Activated CD8-positive, alpha-beta T cell treated with anti-CD3 and anti-CD28 coated beads, Interleukin-2, amount 10 ng/mL, durations not matched to agents 7 days and 5 days (primary cell): Measurements from ENCODE around the gene GLS. TPM values are rescaled to one million over a fixed set of nuclear protein-coding genes. Genes with fewer than 3 reads are reported as not detected.
"Not testable (repeated sequence)": the region's sequence is repeated elsewhere in the genome, so short reads cannot be mapped to it uniquely, and the experiment has no call there.

Source experiments
- ATAC-seq: fragments of 150-1000 bp; cut with Tn5 transposase; one replicate; pipeline ENCODE4 v1.10.0; 2021; ENCODE audit warnings: moderate library complexity
- CTCF ChIA-PET: fragments of 350-600 bp; sonication (Branson Sonifier 250); formaldehyde crosslinking; loops from one replicate; lab custom pipeline; 2021; ENCODE audit warnings: antibody characterized with exemption; lab: Charles Lee
- POLR2A ChIA-PET: fragments of 350-600 bp; sonication (Branson Sonifier 250); formaldehyde crosslinking; loops from one replicate; lab custom pipeline; 2021; ENCODE audit warnings: antibody characterized with exemption; lab: Charles Lee
- DNase-seq: peaks from one replicate; pipeline ENCODE4 v3.0.0-alpha.2; 2020
- H3K27ac Mint-ChIP-seq: one replicate; pipeline ENCODE4 v1.8.0; 2021; ENCODE audit warnings: mild to moderate bottlenecking, mixed read lengths
- H3K27me3 Mint-ChIP-seq: one replicate; pipeline ENCODE4 v1.8.0; 2021; ENCODE audit warnings: low read depth, mixed read lengths
- H3K36me3 Mint-ChIP-seq: one replicate; pipeline ENCODE4 v1.8.0; 2021; ENCODE audit warnings: low read depth, mixed read lengths
- H3K4me1 Mint-ChIP-seq: one replicate; pipeline ENCODE4 v1.8.0; 2021; ENCODE audit warnings: low read depth, mixed read lengths
- H3K4me3 Mint-ChIP-seq: one replicate; pipeline ENCODE4 v1.8.0; 2021; ENCODE audit warnings: mild to moderate bottlenecking, mixed read lengths
- H3K9me3 Mint-ChIP-seq: one replicate; pipeline ENCODE4 v1.8.0; 2022; ENCODE audit warnings: mixed read lengths; ENCODE audit not compliant: insufficient read depth
- total RNA-seq, 2 experiments: library from RNA; stranded (reverse); gene quantifications; one replicate each; pipeline ENCODE4 v1.2.3, GENCODE V29; 2021

The GLS gene
- total RNA-seq, 2 experiments from 2014 or later = 162 to 193 TPM

DNA sequence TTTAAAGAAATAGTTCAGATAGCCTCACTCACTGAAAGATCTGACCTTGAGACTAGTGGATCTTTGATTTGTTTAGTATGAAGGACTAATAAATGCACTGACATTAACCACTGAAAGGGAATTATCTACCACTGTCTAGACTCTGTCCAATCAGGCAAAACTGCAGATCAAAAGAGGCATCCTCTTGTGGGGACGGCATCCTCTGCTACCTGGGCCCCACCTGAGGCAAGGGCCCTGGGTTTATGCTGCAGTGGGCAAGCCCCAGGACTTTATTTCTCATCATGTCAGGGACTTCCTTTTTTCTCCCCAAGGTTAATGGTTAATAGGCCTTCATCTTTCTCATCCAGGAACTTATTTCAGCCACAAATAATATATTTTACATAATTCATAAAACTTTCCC lies 101.1 kb downstream of the GLS start:
- no peak for ATAC-seq
- Mint-ChIP-seq H3K4me1 (peaks cover 76% of the 10 kb centered on the region), H3K4me3 (no peak overlapping the region), H3K36me3 (peaks cover 95% of the 10 kb centered on the region), H3K27ac (peak overlapping the region; percentile 60), H3K27me3 (no peaks in the 10 kb centered on the region), H3K9me3 (no peaks in the 10 kb centered on the region)
- ChIA-PET CTCF (interaction anchor here (0.8 to 0.9 kb wide), 2 partner anchors 14 to 19 kb away, joined by 3 read pairs; no protein-coding TSS in a partner anchor), POLR2A (interaction anchor here (0.6 to 2.5 kb wide), 5 partner anchors 9 to 67 kb away, joined by 3 to 7 read pairs (median 6); partner anchors contain the start of gene STAT1)
- DNase-seq = no peak

DNA sequence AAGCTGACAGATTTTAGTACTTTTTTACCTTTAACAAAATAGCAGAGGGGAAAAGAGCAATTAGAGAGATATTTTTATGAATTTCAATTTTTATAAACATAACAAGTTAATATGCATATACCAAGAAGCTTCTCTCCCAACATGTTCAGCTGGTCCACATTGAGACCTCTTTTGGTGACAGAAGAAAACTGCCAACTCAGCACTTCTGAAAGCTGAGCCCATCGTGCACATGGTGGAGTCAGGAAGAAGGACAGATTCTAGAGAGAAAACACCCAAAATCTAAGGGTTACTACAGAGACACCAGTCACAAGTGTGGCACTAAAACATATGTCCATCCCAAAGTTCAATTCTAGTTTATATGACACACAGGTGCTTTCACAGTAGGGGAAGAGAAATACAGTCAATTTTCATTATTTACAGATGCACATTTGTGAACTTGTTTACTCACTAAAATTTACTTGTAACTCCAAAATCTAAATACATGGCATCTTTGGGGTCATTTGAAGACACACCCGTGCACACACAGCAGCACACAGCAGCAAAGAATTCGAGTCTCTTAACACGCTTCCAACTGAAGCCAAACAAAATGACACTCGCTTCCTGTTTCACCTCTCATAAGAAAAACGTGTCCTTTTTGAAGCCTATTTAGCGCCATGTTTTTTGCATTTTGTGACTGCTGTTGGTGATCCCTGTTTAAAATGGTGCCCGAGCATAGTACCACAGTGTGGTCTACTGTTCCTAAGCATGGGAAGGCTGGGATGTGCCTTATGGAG lies 101.8 kb downstream of the GLS start:
- ChIA-PET CTCF (interaction anchor here (0.8 to 1.8 kb wide), 3 partner anchors 14 to 20 kb away, joined by 3 to 6 read pairs (median 3); no protein-coding TSS in a partner anchor), POLR2A (interaction anchor here (0.6 to 2.5 kb wide), 8 partner anchors 10 to 168 kb away, joined by 3 to 7 read pairs (median 5); partner anchors contain the start of gene STAT1)
- ATAC-seq (no peak), DNase-seq (no peak)
- peaks cover 97% of the 10 kb centered on the region for H3K36me3 Mint-ChIP-seq
- H3K27ac Mint-ChIP-seq = peak overlapping the region; percentile 73
- H3K4me1 Mint-ChIP-seq = peaks cover 79% of the 10 kb centered on the region
- H3K27me3 Mint-ChIP-seq = no peaks in the 10 kb centered on the region
- H3K9me3 Mint-ChIP-seq = no peaks in the 10 kb centered on the region
- no peak overlapping the region for H3K4me3 Mint-ChIP-seq

DNA sequence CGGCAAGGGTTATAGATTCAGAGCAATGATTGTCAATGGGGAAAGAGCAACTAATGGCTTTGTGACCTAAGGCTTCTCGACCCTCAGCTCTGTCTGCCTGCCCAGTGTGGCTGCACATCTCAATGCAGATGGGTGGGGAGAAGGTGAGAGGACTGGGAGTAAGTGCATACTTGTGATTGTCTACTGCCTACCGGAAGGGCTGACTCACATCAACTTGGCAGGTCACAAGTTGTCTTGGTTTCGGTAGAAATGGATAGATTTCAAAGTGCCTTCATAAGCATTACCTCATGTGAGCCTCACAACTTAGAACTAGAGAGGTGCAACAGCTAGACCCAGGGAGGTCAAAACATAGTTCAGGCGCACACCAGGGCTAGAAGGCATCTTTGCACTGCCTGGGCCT lies 104.0 kb downstream of the GLS start:
- POLR2A ChIA-PET = interaction anchor here (1.3 to 2.0 kb wide), 4 partner anchors 9 to 27 kb away, joined by 4 to 8 read pairs (median 6); no protein-coding TSS in a partner anchor
- Mint-ChIP-seq H3K36me3 (peaks cover 96% of the 10 kb centered on the region), H3K4me1 (peaks cover 73% of the 10 kb centered on the region), H3K9me3 (no peaks in the 10 kb centered on the region), H3K27ac (peak overlapping the region; percentile 79), H3K4me3 (no peak overlapping the region), H3K27me3 (no peaks in the 10 kb centered on the region)
- ATAC-seq (peak; percentile 35), DNase-seq (no peak)
- CTCF ChIA-PET = interaction anchor here (1.0 to 1.8 kb wide), 4 partner anchors 9 to 45 kb away, joined by 3 to 8 read pairs (median 5); no protein-coding TSS in a partner anchor

DNA sequence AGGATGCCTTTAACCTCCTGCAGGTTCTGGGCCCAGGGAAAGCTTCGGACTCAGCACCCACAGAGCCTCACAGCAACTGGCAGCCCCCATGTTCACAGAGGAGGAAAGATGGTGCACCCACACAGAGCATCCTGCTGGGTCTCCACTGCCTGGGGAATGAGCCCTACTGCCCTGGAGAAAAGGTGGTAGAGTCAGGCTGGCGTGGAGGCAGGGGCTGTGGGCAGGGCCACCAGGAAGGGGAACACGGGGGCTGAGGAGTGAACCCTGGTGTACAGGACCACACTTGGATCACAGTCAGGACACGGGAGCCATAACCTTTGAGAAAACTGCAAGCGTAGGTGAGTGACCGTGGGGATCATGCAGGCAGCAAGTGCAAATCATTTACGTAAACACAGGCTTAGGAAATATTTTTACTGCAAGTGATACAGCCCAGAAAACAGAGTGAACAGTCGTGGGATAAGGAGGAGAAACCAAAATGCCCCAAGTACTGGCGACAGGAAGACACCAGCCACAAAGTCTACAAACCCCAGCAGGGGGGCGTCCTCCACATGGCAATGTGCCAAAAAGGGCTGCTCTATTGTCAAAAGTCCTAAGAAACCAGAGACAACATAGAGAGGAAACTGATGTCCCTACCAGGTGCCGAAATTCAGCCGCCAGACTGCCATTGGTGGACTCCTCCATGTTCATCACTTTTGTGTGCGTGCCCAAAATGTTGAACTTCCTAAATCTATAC lies 105.8 kb downstream of the GLS start:
- H3K9me3 Mint-ChIP-seq = no peaks in the 10 kb centered on the region
- H3K27me3 Mint-ChIP-seq = no peaks in the 10 kb centered on the region
- CTCF ChIA-PET = no interaction called here
- no peak for ATAC-seq
- H3K36me3 Mint-ChIP-seq = peaks cover 96% of the 10 kb centered on the region
- no peak for DNase-seq
- H3K4me3 Mint-ChIP-seq = no peak overlapping the region
- POLR2A ChIA-PET = interaction anchor here (0.9 to 2.7 kb wide), 5 partner anchors 10 to 26 kb away, joined by 3 to 11 read pairs (median 7); no protein-coding TSS in a partner anchor
- H3K4me1 Mint-ChIP-seq = peaks cover 69% of the 10 kb centered on the region
- H3K27ac Mint-ChIP-seq = peak overlapping the region; percentile 53

DNA sequence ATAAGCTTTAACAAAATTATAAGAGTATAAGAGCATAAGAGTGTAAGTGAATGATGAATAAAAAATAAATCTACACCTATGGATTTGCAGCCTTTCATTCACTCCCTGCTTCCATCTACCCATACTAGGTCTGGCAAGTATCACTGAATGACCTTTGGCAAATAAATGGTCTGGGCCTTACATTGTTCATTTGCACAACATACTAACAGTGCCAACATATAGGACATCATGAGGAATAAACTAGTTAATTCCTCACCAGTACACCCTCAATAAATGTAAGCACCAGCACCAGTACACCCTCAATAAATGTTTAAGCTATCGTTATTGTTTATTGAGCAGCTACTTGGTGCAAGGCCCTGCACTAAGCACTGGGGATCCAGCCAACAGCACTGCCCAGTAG lies 106.5 kb downstream of the GLS start:
- H3K4me3 Mint-ChIP-seq = no peak overlapping the region
- H3K27me3 Mint-ChIP-seq = no peaks in the 10 kb centered on the region
- CTCF ChIA-PET = interaction anchor here (1.7 kb wide), 1 partner anchor 9 kb away, joined by 4 read pairs; no protein-coding TSS in a partner anchor
- no peaks in the 10 kb centered on the region for H3K9me3 Mint-ChIP-seq
- peaks cover 94% of the 10 kb centered on the region for H3K36me3 Mint-ChIP-seq
- peaks cover 68% of the 10 kb centered on the region for H3K4me1 Mint-ChIP-seq
- POLR2A ChIA-PET = interaction anchor here (0.9 to 2.7 kb wide), 9 partner anchors 9 to 36 kb away, joined by 3 to 11 read pairs (median 6); no protein-coding TSS in a partner anchor
- ATAC-seq (no peak), DNase-seq (no peak)
- H3K27ac Mint-ChIP-seq = peak overlapping the region; percentile 74

DNA sequence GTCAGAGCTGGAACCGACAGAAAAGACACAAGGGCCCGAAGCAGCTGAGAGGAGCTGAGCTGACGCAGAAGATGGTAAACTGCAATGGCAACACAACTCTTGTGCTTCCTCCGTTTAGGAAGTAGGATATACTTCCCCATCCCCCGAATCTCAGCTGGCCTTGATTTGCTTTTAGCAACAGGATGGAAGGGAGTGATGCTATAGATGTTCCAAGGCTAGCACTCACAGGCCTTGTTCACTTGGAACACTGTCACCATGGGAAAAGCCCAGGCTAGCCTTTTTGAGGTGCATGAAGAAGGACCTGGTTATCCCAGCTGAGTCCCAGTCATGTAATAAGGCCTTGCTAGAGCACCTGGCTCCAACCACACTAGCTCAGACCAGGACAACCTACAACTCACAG lies 107.3 kb downstream of the GLS start:
- no peaks in the 10 kb centered on the region for H3K9me3 Mint-ChIP-seq
- no peaks in the 10 kb centered on the region for H3K27me3 Mint-ChIP-seq
- ATAC-seq (no peak), DNase-seq (no peak)
- peaks cover 92% of the 10 kb centered on the region for H3K36me3 Mint-ChIP-seq
- peak overlapping the region; percentile 74 for H3K27ac Mint-ChIP-seq
- ChIA-PET POLR2A (interaction anchor here (0.8 to 2.7 kb wide), 13 partner anchors 9 to 42 kb away, joined by 3 to 11 read pairs (median 5); partner anchors contain the start of gene STAT1), CTCF (interaction anchor here (0.8 to 1.7 kb wide), 2 partner anchors 8 to 14 kb away, joined by 3 to 4 read pairs; no protein-coding TSS in a partner anchor)
- peaks cover 65% of the 10 kb centered on the region for H3K4me1 Mint-ChIP-seq
- no peak overlapping the region for H3K4me3 Mint-ChIP-seq

DNA sequence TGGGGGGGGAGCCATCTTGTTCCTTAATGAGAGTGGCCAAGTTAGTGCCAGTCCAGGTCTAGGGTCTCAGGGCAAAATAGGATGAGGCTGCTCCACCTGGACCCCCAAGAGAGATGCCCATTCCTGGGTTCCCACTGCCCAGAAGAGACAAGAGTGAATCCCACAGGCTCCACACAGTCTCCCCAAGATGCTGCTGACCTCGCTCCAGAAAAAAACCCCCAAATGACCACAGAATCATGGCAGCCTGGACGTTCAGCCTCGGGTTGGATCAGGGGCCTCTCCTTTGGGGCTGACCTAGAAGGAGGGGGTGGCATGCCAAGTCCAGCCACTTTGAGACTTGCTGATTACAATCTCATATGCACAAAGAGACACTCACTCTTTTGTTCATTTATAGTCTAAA lies 108.3 kb downstream of the GLS start:
- no peak for ATAC-seq
- ChIA-PET POLR2A (interaction anchor here (1.2 to 2.1 kb wide), 5 partner anchors 9 to 41 kb away, joined by 3 to 6 read pairs (median 5); no protein-coding TSS in a partner anchor), CTCF (interaction anchor here (1.7 kb wide), 1 partner anchor 7 kb away, joined by 4 read pairs; no protein-coding TSS in a partner anchor)
- Mint-ChIP-seq H3K9me3 (no peaks in the 10 kb centered on the region), H3K4me1 (peaks cover 67% of the 10 kb centered on the region), H3K27me3 (no peaks in the 10 kb centered on the region), H3K27ac (no peak overlapping the region), H3K36me3 (peaks cover 93% of the 10 kb centered on the region), H3K4me3 (no peak overlapping the region)
- no peak for DNase-seq

DNA sequence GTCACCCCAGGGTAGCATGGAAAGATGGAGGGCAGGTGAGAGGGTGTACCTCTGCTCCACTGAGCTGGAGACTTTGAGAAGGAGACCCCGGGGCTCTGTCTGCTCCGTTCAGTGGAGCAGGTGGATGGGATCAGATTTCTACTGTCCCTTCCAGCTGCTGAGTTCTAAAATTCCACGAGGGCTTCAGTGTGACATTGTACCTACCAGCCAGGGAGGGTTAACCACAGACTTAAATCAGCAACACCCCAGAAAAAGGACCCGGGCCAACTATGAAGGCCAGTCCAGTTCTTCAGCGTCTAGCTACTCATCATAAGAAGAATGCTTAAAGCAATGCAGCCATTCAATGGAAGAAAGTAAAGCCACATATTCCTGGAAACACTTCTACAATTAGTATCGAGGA lies 109.5 kb downstream of the GLS start:
- H3K4me3 Mint-ChIP-seq = no peak overlapping the region
- no peaks in the 10 kb centered on the region for H3K27me3 Mint-ChIP-seq
- ChIA-PET POLR2A (interaction anchor here (0.9 to 2.4 kb wide), 5 partner anchors 10 to 17 kb away, joined by 3 to 8 read pairs (median 5); no protein-coding TSS in a partner anchor), CTCF (no interaction called here)
- H3K27ac Mint-ChIP-seq = no peak overlapping the region
- H3K36me3 Mint-ChIP-seq = peaks cover 91% of the 10 kb centered on the region
- DNase-seq (no peak), ATAC-seq (no peak)
- peaks cover 66% of the 10 kb centered on the region for H3K4me1 Mint-ChIP-seq
- H3K9me3 Mint-ChIP-seq = no peaks in the 10 kb centered on the region

DNA sequence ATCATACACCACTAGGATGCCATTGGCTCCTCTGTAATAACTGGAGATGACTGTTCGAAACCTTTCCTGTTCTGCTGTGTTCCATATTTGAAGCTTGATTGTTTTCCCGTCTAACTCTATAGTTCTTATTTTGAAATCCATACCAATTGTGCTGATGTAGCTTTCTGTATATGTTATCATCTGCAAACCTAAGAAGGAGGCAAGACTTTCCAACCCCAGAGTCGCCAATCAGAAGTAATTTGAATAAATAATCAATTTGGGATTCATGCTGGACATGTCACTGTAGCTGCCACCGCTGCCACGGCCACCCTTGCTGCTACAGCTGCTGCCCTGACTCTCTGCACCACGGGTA lies 112.6 kb downstream of the GLS start:
- H3K9me3 Mint-ChIP-seq = no peaks in the 10 kb centered on the region
- H3K27ac Mint-ChIP-seq = no peak overlapping the region
- no peak overlapping the region for H3K4me3 Mint-ChIP-seq
- H3K36me3 Mint-ChIP-seq = peaks cover 93% of the 10 kb centered on the region
- no peak for DNase-seq
- ChIA-PET CTCF (interaction anchor here (0.9 kb wide), 1 partner anchor 9 kb away, joined by 3 read pairs; no protein-coding TSS in a partner anchor), POLR2A (interaction anchor here (0.7 to 2.7 kb wide), 5 partner anchors 9 to 91 kb away, joined by 3 to 8 read pairs (median 6); no protein-coding TSS in a partner anchor)
- H3K27me3 Mint-ChIP-seq = no peaks in the 10 kb centered on the region
- ATAC-seq = no peak
- H3K4me1 Mint-ChIP-seq = peaks cover 65% of the 10 kb centered on the region

DNA sequence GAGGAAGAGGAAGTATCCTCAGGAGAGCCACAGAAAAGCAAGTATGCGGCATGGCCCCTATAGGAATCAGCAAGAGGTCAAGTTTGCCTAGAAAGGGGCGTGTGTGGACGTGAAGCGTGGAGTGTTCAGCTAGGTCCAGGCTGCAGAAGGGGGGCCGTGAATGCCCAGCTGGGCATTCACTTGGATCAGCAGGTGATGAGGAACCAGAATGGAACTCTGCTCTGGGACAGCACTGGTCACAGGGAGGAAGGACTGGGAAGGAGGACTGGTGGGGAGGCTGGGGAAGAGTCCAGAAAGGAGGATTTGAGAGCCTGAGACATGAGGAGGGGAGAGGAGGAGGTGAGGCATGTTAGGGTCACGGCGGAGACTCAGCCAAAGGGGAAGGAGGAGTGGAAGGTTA lies 113.5 kb downstream of the GLS start:
- ATAC-seq = no peak
- peak overlapping the region; percentile 80 for H3K27ac Mint-ChIP-seq
- H3K4me3 Mint-ChIP-seq = no peak overlapping the region
- H3K9me3 Mint-ChIP-seq = no peaks in the 10 kb centered on the region
- no peaks in the 10 kb centered on the region for H3K27me3 Mint-ChIP-seq
- POLR2A ChIA-PET = interaction anchor here (0.6 to 2.7 kb wide), 7 partner anchors 8 to 18 kb away, joined by 3 to 8 read pairs (median 5); no protein-coding TSS in a partner anchor
- DNase-seq = no peak
- CTCF ChIA-PET = interaction anchor here (0.9 kb wide), 1 partner anchor 10 kb away, joined by 3 read pairs; no protein-coding TSS in a partner anchor
- peaks cover 67% of the 10 kb centered on the region for H3K4me1 Mint-ChIP-seq
- peaks cover 91% of the 10 kb centered on the region for H3K36me3 Mint-ChIP-seq

DNA sequence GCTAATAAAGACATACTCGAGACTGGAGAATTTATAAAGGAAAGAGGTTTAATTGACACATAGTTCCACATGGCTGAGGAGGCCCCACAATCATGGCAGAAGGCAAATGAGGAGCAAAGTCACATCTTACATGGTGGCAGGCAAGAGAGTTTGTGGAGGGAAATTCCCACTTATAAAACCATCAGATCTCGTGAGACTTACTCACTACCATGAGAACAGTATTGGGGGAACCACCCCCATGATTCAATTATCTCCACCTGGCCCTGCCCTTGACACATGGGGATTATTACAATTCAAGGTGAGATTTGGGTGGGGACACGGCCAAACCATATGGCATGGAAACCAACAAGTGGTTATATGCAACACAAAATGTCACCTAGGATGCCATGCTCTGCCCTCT lies 114.7 kb downstream of the GLS start:
- not testable (repeated sequence) for DNase-seq, ATAC-seq, H3K9me3 Mint-ChIP-seq, H3K27ac Mint-ChIP-seq, H3K27me3 Mint-ChIP-seq, H3K4me3 Mint-ChIP-seq
- Mint-ChIP-seq H3K4me1 (peaks cover 70% of the 10 kb centered on the region), H3K36me3 (peaks cover 92% of the 10 kb centered on the region)
- ChIA-PET CTCF (interaction anchor here (1.5 kb wide), 1 partner anchor 28 kb away, joined by 4 read pairs; no protein-coding TSS in a partner anchor), POLR2A (interaction anchor here (1.1 to 1.7 kb wide), 2 partner anchors 10 to 15 kb away, joined by 4 to 5 read pairs; no protein-coding TSS in a partner anchor)
